ENCODE results near the gene NELL2.

The NELL2 gene

GRCh38 chr12:44775901-44776300 lies 100.2 kb downstream of the NELL2 start:
- TF ChIP-seq SIN3A (IDR thresholded peaks at IDR 0.05; ENCODE audit: borderline replicate concordance, insufficient read depth, low read length) (no peak), POLR2AphosphoS5 (IDR thresholded peaks at IDR 0.05; ENCODE audit: low read depth, low read length) (no peak), FOXP2 (optimal IDR thresholded peaks at IDR 0.05; ENCODE audit: borderline replicate concordance, extremely low read depth, extremely low read length, insufficient read depth) (no peak), TAF1 (IDR thresholded peaks at IDR 0.05; ENCODE audit: borderline replicate concordance, insufficient read depth, low read length) (no peak), REST (IDR thresholded peaks at IDR 0.05; ENCODE audit: insufficient read depth in 1 of 2, low read depth in 2 of 2, low read length in 2 of 2) (no peak)

GRCh38 chr12:44774815-44775411 lies 101.2 kb downstream of the NELL2 start:
- no peak for TF ChIP-seq FOXP2 (optimal IDR thresholded peaks at IDR 0.05; ENCODE audit: borderline replicate concordance, extremely low read depth, extremely low read length, insufficient read depth)
- TF ChIP-seq REST (IDR thresholded peaks at IDR 0.05; ENCODE audit: insufficient read depth in 1 of 2, low read depth in 2 of 2, low read length in 2 of 2), result no peak
- TF ChIP-seq TAF1 (IDR thresholded peaks at IDR 0.05; ENCODE audit: borderline replicate concordance, insufficient read depth, low read length), result no peak
- no peak for TF ChIP-seq SIN3A (IDR thresholded peaks at IDR 0.05; ENCODE audit: borderline replicate concordance, insufficient read depth, low read length)
- TF ChIP-seq POLR2AphosphoS5 (IDR thresholded peaks at IDR 0.05; ENCODE audit: low read depth, low read length), result no peak

GRCh38 chr12:44771485-44772021 lies 104.6 kb downstream of the NELL2 start:
- no peak for TF ChIP-seq TAF1 (IDR thresholded peaks at IDR 0.05; ENCODE audit: borderline replicate concordance, insufficient read depth, low read length)
- no peak for TF ChIP-seq SIN3A (IDR thresholded peaks at IDR 0.05; ENCODE audit: borderline replicate concordance, insufficient read depth, low read length)
- no peak for TF ChIP-seq REST (IDR thresholded peaks at IDR 0.05; ENCODE audit: insufficient read depth in 1 of 2, low read depth in 2 of 2, low read length in 2 of 2)
- no peak for TF ChIP-seq FOXP2 (optimal IDR thresholded peaks at IDR 0.05; ENCODE audit: borderline replicate concordance, extremely low read depth, extremely low read length, insufficient read depth)
- no peak for TF ChIP-seq POLR2AphosphoS5 (IDR thresholded peaks at IDR 0.05; ENCODE audit: low read depth, low read length)

DNA sequence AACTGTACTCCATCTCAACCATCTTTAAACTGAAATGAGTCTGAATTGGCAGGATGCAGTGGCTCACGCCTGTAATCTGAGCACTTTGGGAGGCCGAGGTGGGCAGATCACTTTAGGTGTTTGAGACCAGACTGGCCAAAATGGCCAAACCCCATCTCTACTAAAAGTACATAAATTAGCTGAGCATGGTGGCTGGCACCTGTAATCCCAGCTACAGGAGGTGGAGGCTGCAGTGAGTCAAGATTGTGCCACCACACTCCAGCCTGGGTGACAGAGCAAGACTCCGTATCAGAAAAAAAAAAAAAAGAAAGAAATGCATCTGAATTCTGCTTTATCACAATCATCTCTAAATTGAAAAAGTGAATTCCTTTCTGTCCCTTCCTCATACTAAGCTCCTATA lies 110.3 kb downstream of the NELL2 start:
- TF ChIP-seq REST (IDR thresholded peaks at IDR 0.05; ENCODE audit: insufficient read depth in 1 of 2, low read depth in 2 of 2, low read length in 2 of 2) (no peak), POLR2AphosphoS5 (IDR thresholded peaks at IDR 0.05; ENCODE audit: low read depth, low read length) (no peak), SIN3A (IDR thresholded peaks at IDR 0.05; ENCODE audit: borderline replicate concordance, insufficient read depth, low read length) (no peak), TAF1 (IDR thresholded peaks at IDR 0.05; ENCODE audit: borderline replicate concordance, insufficient read depth, low read length) (no peak)

All from PFSK-1 (cell line).